ENCODE measurements around the gene CCDC195. TPM values are rescaled to one million over a fixed set of nuclear protein-coding genes. Genes with fewer than 3 reads are reported as not detected.
"Not testable (repeated sequence)": the region's sequence is repeated elsewhere in the genome, so short reads cannot be mapped to it uniquely, and the experiment has no call there.

The CCDC195 gene
- total RNA-seq, 1 donor from 2014 or later, result not detected

- Mint-ChIP-seq H3K4me3 (ENCODE audit: unreplicated experiment) (no peak overlapping the region), H3K4me1 (ENCODE audit: low read depth) (no peaks in the 10 kb centered on the region), H3K27me3 (ENCODE audit: low read depth) (no peaks in the 10 kb centered on the region), H3K9me3 (ENCODE audit: low read depth) (peaks cover 1% of the 10 kb centered on the region), H3K36me3 (ENCODE audit: low read depth) (no peaks in the 10 kb centered on the region), H3K27ac (ENCODE audit: unreplicated experiment) (no peak overlapping the region)
- no peak for TF ChIP-seq CTCF (IDR thresholded peaks at IDR 0.05)
- DNase-seq (ENCODE audit: low spot score), result no peak
Observed at GRCh38 chr2:224669449-224669848, 46.7 kb downstream of the CCDC195 start.

- no peak overlapping the region for H3K27ac Mint-ChIP-seq (ENCODE audit: unreplicated experiment)
- H3K4me3 Mint-ChIP-seq (ENCODE audit: unreplicated experiment), result no peak overlapping the region
Observed at GRCh38 chr2:224668123-224668909, 47.8 kb downstream of the CCDC195 start.

GRCh38 chr2:224666951-224667553 lies 49.1 kb downstream of the CCDC195 start:
- Mint-ChIP-seq H3K27me3 (ENCODE audit: low read depth) (no peaks in the 10 kb centered on the region), H3K4me3 (ENCODE audit: unreplicated experiment) (no peak overlapping the region), H3K27ac (ENCODE audit: unreplicated experiment) (no peak overlapping the region), H3K4me1 (ENCODE audit: low read depth) (no peaks in the 10 kb centered on the region), H3K9me3 (ENCODE audit: low read depth) (peaks cover 10% of the 10 kb centered on the region), H3K36me3 (ENCODE audit: low read depth) (peaks cover 3% of the 10 kb centered on the region)
- no peak for DNase-seq (ENCODE audit: low spot score)
- no peak for TF ChIP-seq CTCF (IDR thresholded peaks at IDR 0.05)

More at GRCh38 chr2:224668123-224668909, 47.8 kb downstream of the CCDC195 start:
- no peaks in the 10 kb centered on the region for H3K27me3 Mint-ChIP-seq (ENCODE audit: low read depth)
- peaks cover 2% of the 10 kb centered on the region for H3K36me3 Mint-ChIP-seq (ENCODE audit: low read depth)
- H3K4me1 Mint-ChIP-seq (ENCODE audit: low read depth), result no peaks in the 10 kb centered on the region
- peaks cover 5% of the 10 kb centered on the region for H3K9me3 Mint-ChIP-seq (ENCODE audit: low read depth)
- DNase-seq (ENCODE audit: low spot score), result no peak
- no peak for TF ChIP-seq CTCF (IDR thresholded peaks at IDR 0.05)

- H3K27me3 Mint-ChIP-seq (ENCODE audit: low read depth); H3K4me1 Mint-ChIP-seq (ENCODE audit: low read depth); H3K4me3 Mint-ChIP-seq (ENCODE audit: unreplicated experiment); DNase-seq (ENCODE audit: low spot score); H3K36me3 Mint-ChIP-seq (ENCODE audit: low read depth); H3K27ac Mint-ChIP-seq (ENCODE audit: unreplicated experiment): not testable (repeated sequence)
- H3K9me3 Mint-ChIP-seq (ENCODE audit: low read depth), result peaks cover 14% of the 10 kb centered on the region
Observed at GRCh38 chr2:224663322-224663721, 52.8 kb downstream of the CCDC195 start.

GRCh38 chr2:224661708-224662107 lies 54.5 kb downstream of the CCDC195 start:
- H3K27me3 Mint-ChIP-seq (ENCODE audit: low read depth); H3K4me1 Mint-ChIP-seq (ENCODE audit: low read depth); DNase-seq (ENCODE audit: low spot score); H3K27ac Mint-ChIP-seq (ENCODE audit: unreplicated experiment); H3K4me3 Mint-ChIP-seq (ENCODE audit: unreplicated experiment); H3K36me3 Mint-ChIP-seq (ENCODE audit: low read depth): not testable (repeated sequence)
- H3K9me3 Mint-ChIP-seq (ENCODE audit: low read depth), result peaks cover 14% of the 10 kb centered on the region

GRCh38 chr2:224659714-224660113 lies 56.5 kb downstream of the CCDC195 start:
- Mint-ChIP-seq H3K27me3 (ENCODE audit: low read depth) (no peaks in the 10 kb centered on the region), H3K9me3 (ENCODE audit: low read depth) (peaks cover 15% of the 10 kb centered on the region), H3K36me3 (ENCODE audit: low read depth) (peaks cover 3% of the 10 kb centered on the region), H3K4me1 (ENCODE audit: low read depth) (no peaks in the 10 kb centered on the region), H3K27ac (ENCODE audit: unreplicated experiment) (no peak overlapping the region), H3K4me3 (ENCODE audit: unreplicated experiment) (no peak overlapping the region)
- DNase-seq (ENCODE audit: low spot score), result no peak
- TF ChIP-seq CTCF (IDR thresholded peaks at IDR 0.05), result no peak
